SK-MEL-5 (cell line): ENCODE measurements around the gene MSL1. TPM values are rescaled to one million over a fixed set of nuclear protein-coding genes. Genes with fewer than 3 reads are reported as not detected.

ENCODE experiments used
- DNase-seq: peaks from one replicate; pipeline ENCODE4 v3.0.0-alpha.2; 2016; ENCODE audit warnings: low read depth, low spot score
- in situ Hi-C: cut with HindIII; loops from 2 replicates; pipeline ENCODE4 v1.10.0; 2016; ENCODE audit warnings: low sequenced_read_pairs, high pct_unique_total_duplicates, low pct_unique_long_range_greater_than_20kb
- total RNA-seq: library from RNA; depleted of rRNA; stranded (reverse); fragments of >200 nt; shearing (Covaris generic); gene quantifications from 2 replicates; pipeline ENCODE4 v1.2.3, GENCODE V29; 2014

The MSL1 gene
- total RNA-seq, 1 experiment from 2014 or later, result 43.3 TPM

GRCh38 chr17:40145476-40145875, 23.7 kb downstream of the MSL1 start:
- no peak for DNase-seq
- in situ Hi-C loops, result no loop called here

- DNase-seq, result no peak
- in situ Hi-C loops, result no loop called here
Observed at GRCh38 chr17:40148527-40148926, 26.8 kb downstream of the MSL1 start.

GRCh38 chr17:40150276-40150675, 28.5 kb downstream of the MSL1 start:
- in situ Hi-C loops, result no loop called here

GRCh38 chr17:40151414-40151963, 29.7 kb downstream of the MSL1 start:
- DNase-seq, result no peak
- in situ Hi-C loops, result no loop called here

More at GRCh38 chr17:40150276-40150675, 28.5 kb downstream of the MSL1 start:
- DNase-seq, result no peak

- in situ Hi-C loops, result no loop called here
Observed at GRCh38 chr17:40153603-40154236, 31.9 kb downstream of the MSL1 start.

GRCh38 chr17:40157973-40158372, 36.2 kb downstream of the MSL1 start:
- DNase-seq, result no peak
- in situ Hi-C loops, result no loop called here

More at GRCh38 chr17:40153603-40154236, 31.9 kb downstream of the MSL1 start:
- no peak for DNase-seq

GRCh38 chr17:40158438-40159013, 36.8 kb downstream of the MSL1 start:
- DNase-seq, result no peak
- in situ Hi-C loops, result no loop called here

- DNase-seq, result no peak
- in situ Hi-C loops, result no loop called here
Observed at GRCh38 chr17:40159456-40159855, 37.7 kb downstream of the MSL1 start.

- DNase-seq, result no peak
- in situ Hi-C loops, result no loop called here
Observed at GRCh38 chr17:40167685-40168261, 46.0 kb downstream of the MSL1 start.

GRCh38 chr17:40168262-40168832, 46.6 kb downstream of the MSL1 start:
- peak; percentile 75 for DNase-seq
- in situ Hi-C loops, result no loop called here

GRCh38 chr17:40170325-40170724, 48.6 kb downstream of the MSL1 start:
- in situ Hi-C loops, result no loop called here
- DNase-seq, result no peak

GRCh38 chr17:40171750-40172149, 50.0 kb downstream of the MSL1 start:
- DNase-seq, result no peak
- in situ Hi-C loops, result no loop called here

GRCh38 chr17:40173091-40173777, 51.5 kb downstream of the MSL1 start:
- in situ Hi-C loops, result no loop called here
- DNase-seq, result no peak

- in situ Hi-C loops, result no loop called here
- DNase-seq, result no peak
Observed at GRCh38 chr17:40173778-40174135, 52.0 kb downstream of the MSL1 start.

- in situ Hi-C loops, result no loop called here
- DNase-seq, result no peak
Observed at GRCh38 chr17:40174514-40174913, 52.7 kb downstream of the MSL1 start.

GRCh38 chr17:40175928-40176753, 54.4 kb downstream of the MSL1 start:
- in situ Hi-C loops, result no loop called here
- DNase-seq, result no peak

- DNase-seq, result no peak
- in situ Hi-C loops, result no loop called here
Observed at GRCh38 chr17:40176754-40177110, 55.0 kb downstream of the MSL1 start.
